GM23338 (cell line): ENCODE measurements around the gene GGTLC2. TPM values are rescaled to one million over a fixed set of nuclear protein-coding genes. Genes with fewer than 3 reads are reported as not detected.

Experiments
- ATAC-seq: fragments of 200-7000 bp; cut with Tn5 transposase; 3 replicates; pipeline ENCODE4 v1.9.1; 2020
- DNase-seq: peaks from one replicate; pipeline ENCODE4 v3.0.0-alpha.2; 2015; ENCODE audit warnings: low spot score
- H2AFZ ChIP-seq: fragments of 200-600 bp; sonication (generic); 2 replicates; pipeline ENCODE4 v1.8.0; 2016; ENCODE audit warnings: antibody characterized with exemption, mild to moderate bottlenecking, moderate library complexity
- H3F3A ChIP-seq: fragments of 200-600 bp; sonication (generic); replicated peaks from 2 replicates; pipeline ENCODE4 v1.8.0; 2017; ENCODE audit warnings: antibody characterized with exemption, mixed run types, low read depth
- H3K27ac ChIP-seq: fragments of 200-600 bp; sonication (generic); 2 replicates; pipeline ENCODE4 v1.6.1; 2016; ENCODE audit warnings: low read depth
- H3K27me3 ChIP-seq: fragments of 200-600 bp; sonication (generic); 2 replicates; pipeline ENCODE4 v1.8.0; 2016; ENCODE audit warnings: mild to moderate bottlenecking, mixed run types, moderate library complexity; ENCODE audit not compliant: insufficient read depth
- H3K36me3 ChIP-seq: fragments of 200-600 bp; sonication (generic); 2 replicates; pipeline ENCODE4 v1.8.0; 2016; ENCODE audit warnings: mild to moderate bottlenecking; ENCODE audit not compliant: insufficient read depth
- H3K4me1 ChIP-seq: fragments of 200-600 bp; sonication (generic); 2 replicates; pipeline ENCODE4 v1.8.0; 2016; ENCODE audit warnings: mild to moderate bottlenecking, moderate library complexity; ENCODE audit not compliant: insufficient read depth
- H3K4me2 ChIP-seq: fragments of 200-600 bp; sonication (generic); 2 replicates; pipeline ENCODE4 v1.7.1; 2017; ENCODE audit warnings: mixed run types
- H3K4me3 ChIP-seq: fragments of 200-600 bp; sonication (generic); 2 replicates; pipeline ENCODE4 v1.6.1; 2016; ENCODE audit warnings: mixed run types
- H3K79me2 ChIP-seq: fragments of 200-600 bp; sonication (generic); replicated peaks from 2 replicates; pipeline ENCODE4 v1.8.0; 2017; ENCODE audit warnings: mild to moderate bottlenecking; ENCODE audit not compliant: insufficient read depth
- H3K9me2 ChIP-seq: fragments of 200-600 bp; sonication (generic); 2 replicates; pipeline ENCODE4 v1.8.0; 2017; ENCODE audit not compliant: insufficient read depth
- H4K20me1 ChIP-seq: fragments of 200-600 bp; sonication (generic); replicated peaks from 2 replicates; pipeline ENCODE4 v1.8.0; 2017; ENCODE audit warnings: mild to moderate bottlenecking; ENCODE audit not compliant: insufficient read depth
- H3K27ac Mint-ChIP-seq: 2 replicates; pipeline ENCODE4 v1.8.0; 2020; ENCODE audit warnings: inconsistent platforms, mild to moderate bottlenecking, moderate library complexity, mixed read lengths
- H3K27me3 Mint-ChIP-seq: 3 replicates; pipeline ENCODE4 v1.8.0; 2022; ENCODE audit warnings: low read depth, mild to moderate bottlenecking, moderate library complexity, mixed read lengths, inconsistent platforms; ENCODE audit not compliant: insufficient read depth, poor library complexity
- H3K36me3 Mint-ChIP-seq: 3 replicates; pipeline ENCODE4 v1.8.0; 2021; ENCODE audit warnings: low read depth, mild to moderate bottlenecking, inconsistent platforms, moderate library complexity, mixed read lengths
- H3K4me1 Mint-ChIP-seq: 3 replicates; pipeline ENCODE4 v1.8.0; 2020; ENCODE audit warnings: mild to moderate bottlenecking, inconsistent platforms, mixed read lengths
- H3K4me3 Mint-ChIP-seq: 3 replicates; pipeline ENCODE4 v1.8.0; 2021; ENCODE audit warnings: moderate library complexity, mild to moderate bottlenecking, inconsistent platforms, mixed read lengths
- H3K9me3 Mint-ChIP-seq: 3 replicates; pipeline ENCODE4 v1.8.0; 2020; ENCODE audit warnings: moderate library complexity, mild to moderate bottlenecking, inconsistent platforms, mixed read lengths
- CREB1 ChIP-seq: fragments of 250-450 bp; sonication (Bioruptor Pico); IDR thresholded peaks from 2 replicates; pipeline ENCODE4 v1.5.0; 2020; ENCODE audit warnings: low read depth, mild to moderate bottlenecking, moderate library complexity
- EZH2 ChIP-seq: fragments of 200-600 bp; sonication (generic); IDR thresholded peaks from one replicate; pipeline ENCODE4 v1.8.0; 2017; ENCODE audit warnings: antibody characterized with exemption, mild to moderate bottlenecking, low read depth; ENCODE audit not compliant: unreplicated experiment
- EZH2phosphoT487 ChIP-seq: fragments of 200-600 bp; sonication (generic); IDR thresholded peaks from one replicate; pipeline ENCODE4 v1.8.1; 2018; ENCODE audit warnings: antibody characterized with exemption; ENCODE audit not compliant: unreplicated experiment
- JUNB ChIP-seq: IDR thresholded peaks from one replicate; pipeline ENCODE4 v1.6.1; 2016; ENCODE audit warnings: antibody characterized with exemption; ENCODE audit not compliant: unreplicated experiment
- NANOG ChIP-seq: IDR thresholded peaks from 2 replicates; pipeline ENCODE4 v1.6.1; 2016; ENCODE audit warnings: antibody characterized with exemption, borderline replicate concordance
- POLR2AphosphoS5 ChIP-seq: IDR thresholded peaks from 2 replicates; pipeline ENCODE4 v1.6.1; 2016; ENCODE audit warnings: antibody characterized with exemption, low read depth
- STAT1 ChIP-seq: IDR thresholded peaks from one replicate; pipeline ENCODE4 v1.6.1; 2016; ENCODE audit warnings: antibody characterized with exemption; ENCODE audit not compliant: unreplicated experiment
- ZNF114 ChIP-seq: fragments of 250-450 bp; sonication (Bioruptor Pico); IDR thresholded peaks from 2 replicates; pipeline ENCODE4 v1.5.0; 2020; ENCODE audit warnings: mild to moderate bottlenecking, moderate library complexity
- ZNF331 ChIP-seq: fragments of 250-450 bp; sonication (Bioruptor Pico); IDR thresholded peaks from 2 replicates; pipeline ENCODE4 v1.5.0; 2020; ENCODE audit warnings: low read depth, mild to moderate bottlenecking, moderate library complexity
- polyA plus RNA-seq: library from polyadenylated mRNA; unstranded; fragments of >200 nt; fragmentation: Nextera tagmentation; extraction: Ambion mirVana; gene quantifications from 2 replicates; pipeline ENCODE4 v1.2.1, GENCODE V29; 2016
- total RNA-seq: library from RNA; depleted of rRNA; stranded (reverse); fragments of >200 nt; shearing (Covaris generic); gene quantifications from 2 replicates; pipeline ENCODE4 v1.2.3, GENCODE V29; 2014
- TF ChIP-seq, protein P1 (sequence below): fragments of 250-450 bp; sonication (Bioruptor Pico); IDR thresholded peaks from 2 replicates; pipeline ENCODE4 v1.5.0; 2020; ENCODE audit warnings: mild to moderate bottlenecking, moderate library complexity
- TF ChIP-seq, protein P2 (sequence below): IDR thresholded peaks from one replicate; pipeline ENCODE4 v1.6.1; 2018; ENCODE audit warnings: antibody characterized with exemption; ENCODE audit not compliant: unreplicated experiment
- TF ChIP-seq, protein P3 (sequence below): IDR thresholded peaks from 2 replicates; pipeline ENCODE4 v1.6.1; 2016; ENCODE audit warnings: antibody characterized with exemption
- TF ChIP-seq, protein P4 (sequence below), 2 experiments: fragments of 200-600 bp in 1 of 2; sonication (generic) in 1 of 2; conservative IDR thresholded peaks; 2 replicates each; pipeline versions ENCODE4 v1.5.1 to v1.6.1; 2016 to 2017; ENCODE audit warnings: antibody characterized with exemption in 2 of 2, low read depth in 2 of 2, mild to moderate bottlenecking in 2 of 2, moderate library complexity in 1 of 2

Gene GGTLC2
- total and polyA plus RNA-seq, 2 experiments from 2014 or later, result not detected

DNA sequence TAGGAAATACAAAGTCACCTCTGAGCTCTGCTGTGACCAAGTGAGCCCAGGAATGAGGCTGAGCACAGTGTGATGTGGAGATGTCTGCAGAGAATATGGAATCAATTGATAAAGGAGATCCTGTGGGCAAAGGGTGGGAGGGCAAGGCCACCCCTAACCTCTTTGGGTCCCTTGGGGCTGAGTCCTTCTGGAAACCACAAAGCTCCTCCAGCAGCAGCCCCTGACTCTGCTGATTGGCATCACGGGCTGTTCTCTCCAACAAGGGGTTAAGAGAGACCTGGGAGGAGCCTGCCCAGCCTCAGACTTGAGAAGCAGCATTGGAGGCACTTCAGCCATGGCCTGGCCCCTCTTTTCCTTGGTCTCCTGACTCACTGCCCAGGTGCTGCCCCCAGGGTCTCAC lies 49.7 kb downstream of the GGTLC2 start:
- H3K4me3 Mint-ChIP-seq, result no peak overlapping the region
- Histone ChIP-seq H3K4me2 (no peak overlapping the region), H4K20me1 (no peaks in the 10 kb centered on the region; the same call in 1 of the 2 replicates), H3K4me3 (no peak overlapping the region), H3F3A (no peaks in the 10 kb centered on the region), H3K27ac (no peak overlapping the region), H3K27me3 (peaks cover 97% of the 10 kb centered on the region), H3K9me2 (no peaks in the 10 kb centered on the region), H3K36me3 (no peaks in the 10 kb centered on the region), H3K4me1 (no peaks in the 10 kb centered on the region), H2AFZ (no peak overlapping the region), H3K79me2 (no peaks in the 10 kb centered on the region)
- DNase-seq, result no peak
- peaks cover 65% of the 10 kb centered on the region for H3K27me3 Mint-ChIP-seq
- peaks cover 4% of the 10 kb centered on the region for H3K4me1 Mint-ChIP-seq
- no peak for ATAC-seq
- H3K27ac Mint-ChIP-seq, result no peak overlapping the region
- no peaks in the 10 kb centered on the region for H3K9me3 Mint-ChIP-seq
- TF ChIP-seq, protein P1, sequence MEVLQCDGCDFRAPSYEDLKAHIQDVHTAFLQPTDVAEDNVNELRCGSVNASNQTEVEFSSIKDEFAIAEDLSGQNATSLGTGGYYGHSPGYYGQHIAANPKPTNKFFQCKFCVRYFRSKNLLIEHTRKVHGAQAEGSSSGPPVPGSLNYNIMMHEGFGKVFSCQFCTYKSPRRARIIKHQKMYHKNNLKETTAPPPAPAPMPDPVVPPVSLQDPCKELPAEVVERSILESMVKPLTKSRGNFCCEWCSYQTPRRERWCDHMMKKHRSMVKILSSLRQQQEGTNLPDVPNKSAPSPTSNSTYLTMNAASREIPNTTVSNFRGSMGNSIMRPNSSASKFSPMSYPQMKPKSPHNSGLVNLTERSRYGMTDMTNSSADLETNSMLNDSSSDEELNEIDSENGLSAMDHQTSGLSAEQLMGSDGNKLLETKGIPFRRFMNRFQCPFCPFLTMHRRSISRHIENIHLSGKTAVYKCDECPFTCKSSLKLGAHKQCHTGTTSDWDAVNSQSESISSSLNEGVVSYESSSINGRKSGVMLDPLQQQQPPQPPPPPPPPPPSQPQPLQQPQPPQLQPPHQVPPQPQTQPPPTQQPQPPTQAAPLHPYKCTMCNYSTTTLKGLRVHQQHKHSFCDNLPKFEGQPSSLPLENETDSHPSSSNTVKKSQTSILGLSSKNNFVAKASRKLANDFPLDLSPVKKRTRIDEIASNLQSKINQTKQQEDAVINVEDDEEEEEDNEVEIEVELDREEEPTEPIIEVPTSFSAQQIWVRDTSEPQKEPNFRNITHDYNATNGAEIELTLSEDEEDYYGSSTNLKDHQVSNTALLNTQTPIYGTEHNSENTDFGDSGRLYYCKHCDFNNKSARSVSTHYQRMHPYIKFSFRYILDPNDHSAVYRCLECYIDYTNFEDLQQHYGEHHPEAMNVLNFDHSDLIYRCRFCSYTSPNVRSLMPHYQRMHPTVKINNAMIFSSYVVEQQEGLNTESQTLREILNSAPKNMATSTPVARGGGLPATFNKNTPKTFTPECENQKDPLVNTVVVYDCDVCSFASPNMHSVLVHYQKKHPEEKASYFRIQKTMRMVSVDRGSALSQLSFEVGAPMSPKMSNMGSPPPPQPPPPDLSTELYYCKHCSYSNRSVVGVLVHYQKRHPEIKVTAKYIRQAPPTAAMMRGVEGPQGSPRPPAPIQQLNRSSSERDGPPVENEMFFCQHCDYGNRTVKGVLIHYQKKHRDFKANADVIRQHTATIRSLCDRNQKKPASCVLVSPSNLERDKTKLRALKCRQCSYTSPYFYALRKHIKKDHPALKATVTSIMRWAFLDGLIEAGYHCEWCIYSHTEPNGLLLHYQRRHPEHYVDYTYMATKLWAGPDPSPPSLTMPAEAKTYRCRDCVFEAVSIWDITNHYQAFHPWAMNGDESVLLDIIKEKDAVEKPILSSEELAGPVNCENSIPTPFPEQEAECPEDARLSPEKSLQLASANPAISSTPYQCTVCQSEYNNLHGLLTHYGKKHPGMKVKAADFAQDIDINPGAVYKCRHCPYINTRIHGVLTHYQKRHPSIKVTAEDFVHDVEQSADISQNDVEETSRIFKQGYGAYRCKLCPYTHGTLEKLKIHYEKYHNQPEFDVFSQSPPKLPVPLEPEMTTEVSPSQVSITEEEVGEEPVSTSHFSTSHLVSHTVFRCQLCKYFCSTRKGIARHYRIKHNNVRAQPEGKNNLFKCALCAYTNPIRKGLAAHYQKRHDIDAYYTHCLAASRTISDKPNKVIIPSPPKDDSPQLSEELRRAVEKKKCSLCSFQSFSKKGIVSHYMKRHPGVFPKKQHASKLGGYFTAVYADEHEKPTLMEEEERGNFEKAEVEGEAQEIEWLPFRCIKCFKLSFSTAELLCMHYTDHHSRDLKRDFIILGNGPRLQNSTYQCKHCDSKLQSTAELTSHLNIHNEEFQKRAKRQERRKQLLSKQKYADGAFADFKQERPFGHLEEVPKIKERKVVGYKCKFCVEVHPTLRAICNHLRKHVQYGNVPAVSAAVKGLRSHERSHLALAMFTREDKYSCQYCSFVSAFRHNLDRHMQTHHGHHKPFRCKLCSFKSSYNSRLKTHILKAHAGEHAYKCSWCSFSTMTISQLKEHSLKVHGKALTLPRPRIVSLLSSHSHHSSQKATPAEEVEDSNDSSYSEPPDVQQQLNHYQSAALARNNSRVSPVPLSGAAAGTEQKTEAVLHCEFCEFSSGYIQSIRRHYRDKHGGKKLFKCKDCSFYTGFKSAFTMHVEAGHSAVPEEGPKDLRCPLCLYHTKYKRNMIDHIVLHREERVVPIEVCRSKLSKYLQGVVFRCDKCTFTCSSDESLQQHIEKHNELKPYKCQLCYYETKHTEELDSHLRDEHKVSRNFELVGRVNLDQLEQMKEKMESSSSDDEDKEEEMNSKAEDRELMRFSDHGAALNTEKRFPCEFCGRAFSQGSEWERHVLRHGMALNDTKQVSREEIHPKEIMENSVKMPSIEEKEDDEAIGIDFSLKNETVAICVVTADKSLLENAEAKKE (CRISPR knock-in tag), result no peak
- TF ChIP-seq STAT1 (no peak), ZNF331 (no peak), ZNF114 (CRISPR knock-in tag) (no peak), NANOG (no peak), CREB1 (CRISPR knock-in tag) (no peak), EZH2phosphoT487 (no peak), EZH2 (no peak), JUNB (no peak), POLR2AphosphoS5 (no peak)
- TF ChIP-seq, protein P2, sequence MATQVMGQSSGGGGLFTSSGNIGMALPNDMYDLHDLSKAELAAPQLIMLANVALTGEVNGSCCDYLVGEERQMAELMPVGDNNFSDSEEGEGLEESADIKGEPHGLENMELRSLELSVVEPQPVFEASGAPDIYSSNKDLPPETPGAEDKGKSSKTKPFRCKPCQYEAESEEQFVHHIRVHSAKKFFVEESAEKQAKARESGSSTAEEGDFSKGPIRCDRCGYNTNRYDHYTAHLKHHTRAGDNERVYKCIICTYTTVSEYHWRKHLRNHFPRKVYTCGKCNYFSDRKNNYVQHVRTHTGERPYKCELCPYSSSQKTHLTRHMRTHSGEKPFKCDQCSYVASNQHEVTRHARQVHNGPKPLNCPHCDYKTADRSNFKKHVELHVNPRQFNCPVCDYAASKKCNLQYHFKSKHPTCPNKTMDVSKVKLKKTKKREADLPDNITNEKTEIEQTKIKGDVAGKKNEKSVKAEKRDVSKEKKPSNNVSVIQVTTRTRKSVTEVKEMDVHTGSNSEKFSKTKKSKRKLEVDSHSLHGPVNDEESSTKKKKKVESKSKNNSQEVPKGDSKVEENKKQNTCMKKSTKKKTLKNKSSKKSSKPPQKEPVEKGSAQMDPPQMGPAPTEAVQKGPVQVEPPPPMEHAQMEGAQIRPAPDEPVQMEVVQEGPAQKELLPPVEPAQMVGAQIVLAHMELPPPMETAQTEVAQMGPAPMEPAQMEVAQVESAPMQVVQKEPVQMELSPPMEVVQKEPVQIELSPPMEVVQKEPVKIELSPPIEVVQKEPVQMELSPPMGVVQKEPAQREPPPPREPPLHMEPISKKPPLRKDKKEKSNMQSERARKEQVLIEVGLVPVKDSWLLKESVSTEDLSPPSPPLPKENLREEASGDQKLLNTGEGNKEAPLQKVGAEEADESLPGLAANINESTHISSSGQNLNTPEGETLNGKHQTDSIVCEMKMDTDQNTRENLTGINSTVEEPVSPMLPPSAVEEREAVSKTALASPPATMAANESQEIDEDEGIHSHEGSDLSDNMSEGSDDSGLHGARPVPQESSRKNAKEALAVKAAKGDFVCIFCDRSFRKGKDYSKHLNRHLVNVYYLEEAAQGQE, result no peak
- TF ChIP-seq, protein P3, sequence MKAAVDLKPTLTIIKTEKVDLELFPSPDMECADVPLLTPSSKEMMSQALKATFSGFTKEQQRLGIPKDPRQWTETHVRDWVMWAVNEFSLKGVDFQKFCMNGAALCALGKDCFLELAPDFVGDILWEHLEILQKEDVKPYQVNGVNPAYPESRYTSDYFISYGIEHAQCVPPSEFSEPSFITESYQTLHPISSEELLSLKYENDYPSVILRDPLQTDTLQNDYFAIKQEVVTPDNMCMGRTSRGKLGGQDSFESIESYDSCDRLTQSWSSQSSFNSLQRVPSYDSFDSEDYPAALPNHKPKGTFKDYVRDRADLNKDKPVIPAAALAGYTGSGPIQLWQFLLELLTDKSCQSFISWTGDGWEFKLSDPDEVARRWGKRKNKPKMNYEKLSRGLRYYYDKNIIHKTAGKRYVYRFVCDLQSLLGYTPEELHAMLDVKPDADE, result no peak
- TF ChIP-seq, protein P4, sequence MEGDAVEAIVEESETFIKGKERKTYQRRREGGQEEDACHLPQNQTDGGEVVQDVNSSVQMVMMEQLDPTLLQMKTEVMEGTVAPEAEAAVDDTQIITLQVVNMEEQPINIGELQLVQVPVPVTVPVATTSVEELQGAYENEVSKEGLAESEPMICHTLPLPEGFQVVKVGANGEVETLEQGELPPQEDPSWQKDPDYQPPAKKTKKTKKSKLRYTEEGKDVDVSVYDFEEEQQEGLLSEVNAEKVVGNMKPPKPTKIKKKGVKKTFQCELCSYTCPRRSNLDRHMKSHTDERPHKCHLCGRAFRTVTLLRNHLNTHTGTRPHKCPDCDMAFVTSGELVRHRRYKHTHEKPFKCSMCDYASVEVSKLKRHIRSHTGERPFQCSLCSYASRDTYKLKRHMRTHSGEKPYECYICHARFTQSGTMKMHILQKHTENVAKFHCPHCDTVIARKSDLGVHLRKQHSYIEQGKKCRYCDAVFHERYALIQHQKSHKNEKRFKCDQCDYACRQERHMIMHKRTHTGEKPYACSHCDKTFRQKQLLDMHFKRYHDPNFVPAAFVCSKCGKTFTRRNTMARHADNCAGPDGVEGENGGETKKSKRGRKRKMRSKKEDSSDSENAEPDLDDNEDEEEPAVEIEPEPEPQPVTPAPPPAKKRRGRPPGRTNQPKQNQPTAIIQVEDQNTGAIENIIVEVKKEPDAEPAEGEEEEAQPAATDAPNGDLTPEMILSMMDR (conservative IDR thresholded peaks at IDR 0.05; ENCODE audit: low read depth in 2 of 2), result no peak
- no peaks in the 10 kb centered on the region; the same call in 2 of the 3 replicates for H3K36me3 Mint-ChIP-seq
